Measurements from ENCODE around the gene MYO5C. TPM values are rescaled to one million over a fixed set of nuclear protein-coding genes. Genes with fewer than 3 reads are reported as not detected.
"Not testable (repeated sequence)": the region's sequence is repeated elsewhere in the genome, so short reads cannot be mapped to it uniquely, and the experiment has no call there.

Gene MYO5C
- total RNA-seq, 1 donor from 2014 or later: 56.3 TPM

DNA sequence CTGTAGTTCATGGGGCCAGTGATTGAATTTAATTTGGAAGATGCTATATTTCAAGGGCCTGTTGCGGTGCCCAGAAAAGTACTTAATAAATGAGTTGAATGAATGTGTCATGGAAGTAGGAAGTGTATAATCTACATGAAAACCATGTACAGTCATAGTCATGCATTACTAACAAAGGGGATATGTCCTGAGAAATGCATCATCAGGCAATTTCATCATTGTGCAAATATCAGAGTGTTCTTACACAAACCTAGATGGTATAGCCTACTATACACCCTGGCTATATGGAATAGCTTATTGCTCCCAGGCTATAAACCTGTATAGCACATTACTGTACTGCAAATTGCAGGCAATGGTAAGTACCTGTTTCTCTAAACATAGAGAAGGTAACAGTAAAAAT is 10.7 kb upstream of the MYO5C start:
- DNase-seq (ENCODE audit: low spot score): no peak

DNA sequence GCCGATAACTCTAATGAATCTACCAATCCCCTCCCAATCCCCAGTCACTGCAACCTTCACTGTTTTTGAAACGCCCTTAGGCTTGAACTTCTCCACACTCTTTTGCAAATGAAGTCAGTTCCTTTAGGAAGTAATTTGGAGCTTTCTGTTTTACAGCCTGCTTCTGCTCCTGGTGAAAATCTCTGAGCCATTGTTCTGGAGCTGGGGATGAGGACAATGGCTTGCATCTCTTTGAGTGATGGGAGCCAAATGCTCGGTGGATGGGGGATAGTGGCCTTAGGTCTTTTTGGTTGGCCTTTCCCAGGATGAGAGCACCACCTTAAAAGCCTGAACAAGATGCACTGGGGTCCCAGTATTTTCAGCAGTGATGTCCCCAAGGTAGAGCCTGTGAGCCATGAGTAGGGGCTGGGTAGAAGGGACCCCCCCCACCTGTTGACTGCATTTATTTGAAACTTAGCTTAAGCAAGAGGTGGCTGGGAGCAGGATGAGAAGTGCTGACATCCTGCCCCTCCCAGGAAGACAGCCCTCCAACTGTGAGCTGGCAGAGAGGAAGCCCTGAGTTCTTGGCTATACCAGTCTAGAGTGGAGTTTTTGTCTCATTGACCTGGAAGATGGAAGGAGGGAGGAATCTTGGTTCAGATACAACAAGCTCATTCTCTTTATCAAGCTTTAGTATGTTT is 7.6 kb upstream of the MYO5C start:
- DNase-seq (ENCODE audit: low spot score): no peak

DNA sequence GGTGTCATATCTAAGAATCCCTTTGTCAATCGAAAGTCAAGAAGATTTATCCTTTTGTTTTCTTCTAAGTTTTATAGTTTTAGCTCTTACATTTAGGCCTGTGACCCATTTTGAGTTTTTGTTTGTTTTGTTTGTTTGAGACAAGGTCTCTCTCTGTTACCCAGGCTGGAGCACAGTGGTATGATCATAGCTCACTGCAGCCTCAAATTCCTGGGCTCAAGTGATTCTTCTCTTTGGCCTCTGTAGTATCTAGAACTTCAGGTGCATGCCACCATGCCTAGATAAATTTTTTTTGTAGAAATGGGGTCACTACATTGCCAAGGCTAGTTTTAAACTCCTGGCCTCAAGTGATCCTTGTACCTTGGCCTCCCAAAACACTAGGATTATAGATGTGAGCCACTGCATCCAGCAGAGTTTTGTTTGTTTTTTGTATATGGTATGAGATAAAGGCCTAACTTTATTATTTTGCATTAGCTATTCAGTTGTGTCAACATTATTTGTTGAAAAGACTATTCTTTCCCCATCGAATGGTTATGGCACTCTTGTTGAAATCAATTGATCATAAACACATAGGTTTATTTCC is 5.8 kb upstream of the MYO5C start:
- DNase-seq (ENCODE audit: low spot score): no peak

DNA sequence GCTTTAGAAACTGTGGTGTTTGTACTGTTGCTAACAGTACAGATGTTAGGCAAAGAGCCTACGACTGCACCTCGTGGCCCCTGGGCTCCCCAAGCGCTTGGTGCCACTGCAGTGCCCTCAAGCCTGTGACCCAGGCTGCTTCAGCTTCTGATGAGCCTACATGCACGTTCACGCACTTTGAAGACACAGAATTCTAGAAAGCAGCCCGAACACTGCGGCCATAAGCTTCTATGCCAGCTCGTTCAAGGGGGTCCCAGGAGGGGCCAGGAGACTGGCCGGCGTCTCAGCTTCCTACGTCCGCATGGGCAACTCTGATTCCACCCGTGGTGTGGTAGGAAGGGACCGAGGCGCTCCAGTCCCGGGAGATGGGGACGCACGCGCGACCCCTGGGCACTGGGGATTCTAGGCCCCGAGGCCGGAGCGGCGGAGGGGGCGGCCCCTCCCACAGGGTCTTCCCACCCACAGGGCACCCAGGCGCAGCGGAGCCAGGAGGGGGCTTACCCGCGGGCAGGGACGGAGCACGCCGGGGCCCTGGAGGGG is 653 bp downstream of the MYO5C start:
- no peak for DNase-seq (ENCODE audit: low spot score)

DNA sequence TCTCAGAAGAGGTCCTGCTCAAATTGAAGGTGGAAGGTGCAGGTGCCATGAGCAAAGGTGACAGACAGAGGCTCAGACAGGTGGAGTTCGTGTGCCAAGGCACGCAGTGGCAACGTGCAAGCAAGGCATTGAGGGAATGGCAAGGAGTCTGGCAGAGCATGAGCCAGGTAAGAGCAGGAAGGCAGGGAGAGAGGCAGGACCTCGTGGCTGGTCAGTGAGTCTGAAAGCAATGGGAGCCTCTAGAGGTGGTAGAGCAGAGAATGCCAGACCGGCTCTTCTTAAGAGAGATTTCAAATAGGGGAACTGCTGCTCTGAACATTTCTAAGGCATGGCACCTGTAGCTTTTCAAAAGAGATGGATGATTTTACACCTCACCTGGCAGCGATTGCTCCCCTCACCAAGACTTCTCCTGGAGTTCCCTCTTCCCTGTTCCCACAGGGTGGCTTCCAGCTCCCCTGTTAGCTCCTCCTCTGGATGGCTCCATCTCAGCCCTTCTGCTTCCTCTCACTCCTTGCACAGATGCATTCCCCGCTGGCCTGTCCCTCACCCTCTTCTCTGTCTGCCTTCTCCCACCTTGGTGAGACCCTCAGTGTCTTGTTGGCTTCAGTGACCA is 2.7 kb downstream of the MYO5C start:
- DNase-seq (ENCODE audit: low spot score): no peak

DNA sequence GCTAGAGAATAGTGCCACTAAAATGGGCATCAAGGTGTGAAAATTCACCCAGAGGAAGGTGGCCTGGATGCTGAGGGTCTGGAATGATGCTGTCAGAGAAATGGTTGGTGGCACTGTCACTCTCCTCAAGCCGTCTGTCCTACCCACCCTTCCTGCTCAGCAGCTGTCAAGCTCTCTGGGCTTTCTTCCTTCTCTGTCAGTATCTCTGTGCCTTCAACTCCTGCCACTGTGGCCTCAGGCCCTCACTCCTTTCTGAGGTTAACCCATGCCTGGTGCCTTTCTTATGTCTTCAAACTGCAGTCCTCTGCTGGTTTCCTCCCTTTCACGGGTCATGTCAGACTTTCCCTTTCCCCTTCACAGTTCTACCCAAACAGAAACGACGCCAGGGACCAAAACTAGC is 4.4 kb downstream of the MYO5C start:
- no peak for DNase-seq (ENCODE audit: low spot score)

DNA sequence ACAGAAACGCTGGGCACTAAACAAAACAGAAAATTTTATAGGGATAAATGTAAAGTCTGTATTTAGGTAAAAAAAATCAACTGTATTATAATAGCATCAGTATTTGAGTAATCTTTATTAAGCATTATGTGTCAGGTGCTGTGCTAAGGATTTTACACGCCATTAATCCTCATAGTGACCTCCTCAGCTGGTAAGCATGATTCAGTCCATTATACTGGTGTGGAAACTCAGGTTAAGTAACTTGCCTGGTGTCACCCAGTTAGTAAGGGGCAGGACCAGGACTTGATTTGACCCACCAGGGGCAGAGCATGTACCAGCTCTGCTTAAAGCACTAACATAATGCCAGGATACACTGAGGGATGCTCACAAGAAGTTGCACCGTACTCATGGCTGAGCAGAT is 4.8 kb downstream of the MYO5C start:
- no peak for DNase-seq (ENCODE audit: low spot score)

- no peak for DNase-seq (ENCODE audit: low spot score)
These were observed 5.3 kb downstream of the MYO5C start for GRCh38 chr15:52290329-52290728.

GRCh38 chr15:52289629-52290081 is 5.9 kb downstream of the MYO5C start:
- no peak for DNase-seq (ENCODE audit: low spot score)

DNA sequence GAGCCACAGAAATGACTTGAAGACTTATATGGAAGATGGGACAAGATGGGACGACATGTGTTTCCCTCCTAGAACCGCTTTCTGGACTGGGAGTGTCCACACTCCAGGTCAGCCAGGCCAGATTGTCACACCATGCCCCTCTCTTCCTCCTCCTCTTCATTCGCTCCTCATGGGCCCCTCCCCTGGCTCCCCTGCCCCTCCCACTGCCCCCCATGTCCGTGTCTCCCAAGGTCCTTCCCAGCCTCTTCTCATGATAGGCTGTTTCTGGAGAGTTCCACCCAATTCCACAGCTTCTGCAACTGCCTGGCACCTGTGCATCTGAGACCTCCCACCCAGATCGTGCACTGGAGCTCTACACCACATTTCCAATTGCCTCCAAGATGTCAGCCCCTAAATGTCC is 6.6 kb downstream of the MYO5C start:
- no peak for DNase-seq (ENCODE audit: low spot score)

DNA sequence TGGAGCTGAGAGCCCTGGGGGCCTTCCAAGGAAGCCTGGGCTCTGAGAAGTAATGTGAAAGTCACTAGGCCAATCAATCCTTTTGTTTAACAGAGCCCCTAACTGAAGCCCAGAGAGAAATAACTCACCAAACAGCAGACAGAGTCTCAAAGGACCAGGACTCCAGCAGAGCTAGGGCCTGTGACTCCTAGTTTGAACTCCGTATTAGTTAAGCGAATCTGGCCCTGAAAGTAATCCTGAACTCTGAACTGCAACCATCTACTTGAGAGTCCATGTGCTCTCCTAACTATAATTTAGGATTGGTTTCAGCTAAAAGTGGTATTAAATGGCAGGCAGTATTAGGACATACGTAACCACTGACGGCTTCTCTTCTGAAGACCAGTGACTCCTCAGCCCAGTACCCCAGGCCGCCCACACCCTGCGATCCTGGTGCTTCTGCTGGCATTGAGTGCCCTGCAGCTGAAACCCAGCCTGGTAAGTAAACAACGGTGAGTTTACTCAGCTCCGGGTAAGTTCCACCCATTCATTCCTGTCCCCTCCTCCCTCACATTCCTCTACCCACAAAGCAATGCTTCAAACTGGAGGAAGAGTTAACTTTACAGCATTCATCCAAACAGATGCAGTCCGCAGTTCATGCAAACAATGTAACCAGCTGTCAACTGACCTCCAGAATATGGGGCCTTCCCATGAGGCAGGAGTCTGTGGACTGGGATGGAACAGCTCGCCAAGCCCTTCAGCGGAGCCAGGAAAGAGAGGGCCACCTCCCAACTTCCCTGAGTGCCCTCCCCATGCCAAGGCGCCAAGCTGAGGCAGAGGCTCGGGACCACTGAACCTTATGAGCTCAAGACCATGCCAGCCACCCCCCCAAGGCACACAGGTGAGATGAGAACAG is 7.3 kb downstream of the MYO5C start:
- DNase-seq (ENCODE audit: low spot score): peak; percentile 69

DNA sequence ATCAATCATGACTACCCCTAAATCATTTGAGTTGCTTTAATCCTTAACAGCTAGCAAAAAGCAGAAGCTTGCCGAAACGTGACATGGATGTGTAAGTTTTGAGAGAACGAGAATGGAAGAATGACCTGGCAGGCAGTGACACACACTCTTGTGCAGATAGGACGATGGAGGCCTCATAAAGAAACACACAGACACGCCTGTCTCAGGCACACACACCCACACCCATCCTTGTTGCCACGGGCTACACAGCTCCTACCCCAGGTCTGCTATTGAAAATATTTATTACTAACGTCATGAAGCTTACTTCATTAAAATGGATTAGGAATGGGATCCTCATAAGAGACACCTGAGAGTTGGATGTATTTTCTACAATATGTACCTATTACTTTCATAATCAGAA is 8.5 kb downstream of the MYO5C start:
- DNase-seq (ENCODE audit: low spot score): no peak

- not testable (repeated sequence) for DNase-seq (ENCODE audit: low spot score)
These were observed 9.7 kb downstream of the MYO5C start for GRCh38 chr15:52285941-52286340.

DNA sequence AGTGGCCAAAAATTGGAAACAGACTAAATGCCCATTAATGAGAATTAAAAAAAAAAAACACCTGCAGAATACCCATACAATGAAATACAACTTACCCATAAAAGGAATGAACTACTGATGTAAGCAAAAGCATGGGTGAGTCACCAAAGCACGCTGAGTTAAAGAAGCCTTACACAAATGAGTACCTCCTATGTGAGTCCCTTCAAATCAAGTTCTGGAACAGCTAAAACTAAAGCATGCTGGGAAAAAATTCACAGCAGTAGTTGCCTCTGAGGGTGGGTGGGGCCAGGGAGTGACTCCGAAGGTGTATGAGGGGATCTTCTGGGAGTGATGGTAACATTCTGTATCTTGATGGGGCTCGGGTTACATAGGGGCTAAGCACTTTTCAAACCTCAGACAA is 11.4 kb downstream of the MYO5C start:
- no peak for DNase-seq (ENCODE audit: low spot score)

DNA sequence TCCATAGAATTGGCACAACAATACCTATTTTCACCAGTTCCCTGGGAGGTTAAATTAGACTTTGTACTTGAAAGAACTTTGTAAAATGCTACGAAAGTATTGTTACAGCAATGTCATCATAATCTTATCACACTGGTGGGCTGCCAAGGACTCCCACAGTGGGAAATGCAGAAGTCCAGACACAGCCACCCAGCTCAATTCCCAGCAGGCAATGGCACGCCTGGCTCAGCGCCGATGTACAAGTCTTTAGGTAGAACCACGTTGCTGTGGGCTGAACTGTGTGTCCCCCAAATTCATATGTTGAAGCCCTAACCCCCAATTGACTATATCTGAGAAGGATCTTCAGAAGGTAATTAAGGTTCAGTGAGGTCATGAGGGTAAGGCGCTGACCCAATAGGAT is 12.3 kb downstream of the MYO5C start:
- DNase-seq (ENCODE audit: low spot score): no peak

DNA sequence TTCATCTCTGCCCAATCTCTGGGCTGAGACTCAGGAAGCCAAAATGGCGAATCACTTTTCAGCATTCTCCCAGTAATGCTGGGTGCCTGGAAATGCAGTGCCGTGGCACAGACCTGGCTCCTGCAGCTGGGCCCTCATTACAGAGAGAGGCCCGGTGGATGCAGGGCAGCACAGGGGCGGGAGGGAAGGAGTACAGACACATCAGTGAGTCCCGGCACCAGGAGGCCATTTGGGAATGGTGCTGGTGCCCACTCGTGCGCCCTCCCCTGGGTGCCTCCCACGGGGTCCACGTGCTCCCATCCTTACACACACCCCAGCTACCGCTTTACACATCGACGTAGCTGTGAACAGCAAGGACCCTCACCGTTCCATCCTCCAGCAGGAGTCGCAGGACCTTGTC is 13.2 kb downstream of the MYO5C start:
- no peak for DNase-seq (ENCODE audit: low spot score)

DNA sequence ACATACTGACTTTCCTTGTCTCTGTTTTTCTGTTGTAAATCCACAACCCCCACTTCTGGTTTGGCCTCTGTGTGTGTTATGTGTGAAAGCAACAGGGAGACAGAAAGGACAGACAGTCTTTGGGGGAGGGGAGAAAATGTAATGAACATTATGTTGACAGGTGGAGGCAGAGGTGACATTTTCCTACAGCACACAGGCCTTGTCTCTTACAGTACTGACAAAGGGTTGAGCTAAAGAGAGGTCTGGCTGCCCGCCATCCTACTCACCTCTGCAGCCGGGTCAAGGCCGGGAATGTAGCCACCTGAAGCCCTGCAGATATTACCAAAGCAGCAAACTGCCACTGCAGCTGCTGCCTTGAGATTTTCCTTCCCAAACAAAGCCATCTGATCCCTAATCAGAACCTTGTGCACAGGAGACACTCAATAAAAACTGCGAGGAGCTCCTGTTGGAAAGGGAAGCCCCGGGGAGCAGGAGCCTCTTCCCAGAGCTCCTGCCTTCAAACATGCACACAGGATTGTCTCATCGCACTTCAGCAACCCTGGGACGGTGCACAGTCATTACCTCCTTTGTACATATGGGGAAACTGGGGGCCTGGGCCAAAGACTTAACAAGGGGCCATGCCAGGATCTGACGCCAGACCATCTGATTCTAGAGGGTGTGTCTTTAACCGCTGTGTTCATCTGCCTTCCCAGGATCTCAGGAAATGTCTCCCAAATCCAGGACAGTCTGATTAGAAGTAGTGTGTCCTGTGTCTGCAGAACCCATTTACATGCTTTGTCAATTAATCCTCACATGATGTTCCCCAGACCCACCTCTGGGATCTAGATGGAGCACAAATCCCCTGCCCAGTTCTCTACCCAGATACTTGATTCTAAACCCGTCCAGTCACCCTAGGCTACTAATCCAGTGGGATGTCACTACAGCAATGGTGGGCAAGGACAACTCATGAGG is 14.2 kb downstream of the MYO5C start:
- DNase-seq (ENCODE audit: low spot score): no peak

- DNase-seq (ENCODE audit: low spot score): no peak
These were observed 15.1 kb downstream of the MYO5C start for GRCh38 chr15:52280326-52281084.

DNA sequence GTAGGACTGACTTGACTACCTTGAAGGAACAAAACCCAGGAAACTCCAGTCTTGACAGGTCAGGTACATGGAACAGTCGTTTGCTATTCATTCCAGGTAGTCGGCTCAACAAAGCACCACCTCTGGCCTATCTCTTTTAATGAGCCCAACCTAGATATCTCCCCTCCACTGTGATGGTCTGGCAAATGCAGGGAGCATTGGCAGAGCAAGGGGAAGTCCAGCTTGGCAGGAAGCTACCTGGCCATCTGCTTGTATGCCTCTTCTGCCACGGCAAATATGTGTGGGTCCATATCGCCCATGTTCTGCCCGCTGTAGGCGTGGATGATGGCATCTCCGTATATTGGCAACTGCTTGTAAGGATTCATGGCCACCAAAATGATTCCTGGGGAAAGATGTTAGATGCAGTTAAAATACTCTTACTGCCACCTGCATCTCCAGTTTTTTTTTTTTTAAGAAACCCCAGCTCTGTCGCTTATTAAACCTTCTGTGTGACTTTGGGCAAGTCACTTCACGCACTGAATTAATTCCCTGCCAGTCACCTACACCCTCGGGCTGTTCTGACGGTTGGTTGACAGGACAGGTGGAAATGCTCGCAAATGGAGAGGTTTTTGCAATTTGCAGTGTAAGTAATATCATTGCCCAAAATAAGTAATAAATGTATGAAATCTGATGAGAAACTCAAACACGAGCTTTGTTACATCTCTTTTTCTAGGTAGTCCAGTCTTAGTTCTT is 16.8 kb downstream of the MYO5C start:
- DNase-seq (ENCODE audit: low spot score): no peak

DNA sequence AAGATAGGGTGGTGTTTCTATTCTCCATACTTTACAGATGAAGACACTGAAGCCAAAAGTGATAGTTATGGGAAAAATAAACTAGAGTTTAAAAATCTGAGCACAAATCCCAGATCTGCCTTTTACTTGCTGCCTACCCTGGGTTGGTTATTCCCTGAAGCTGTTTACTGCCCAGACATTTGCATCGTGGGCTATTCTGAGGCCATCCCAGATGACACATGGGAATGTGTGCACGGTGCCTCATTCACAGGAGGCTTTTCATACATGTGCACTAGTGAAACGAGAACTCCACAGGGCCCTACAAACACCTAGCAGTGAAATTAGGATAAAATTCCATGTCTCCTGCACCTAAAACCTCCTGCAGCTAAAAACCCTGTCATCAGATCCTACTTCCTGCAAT is 17.5 kb downstream of the MYO5C start:
- DNase-seq (ENCODE audit: low spot score): no peak
